SU-DHL-6 (cell line): ENCODE results near the gene KAZN.

ENCODE experiments used
- H2AFZ ChIP-seq: fragments of 200-600 bp; sonication (generic); 2 replicates; pipeline ENCODE4 v1.6.1; 2014; ENCODE audit warnings: low read depth, mild to moderate bottlenecking, moderate library complexity, mixed read lengths, antibody characterized with exemption, low read length; ENCODE audit not compliant: severe bottlenecking
- H3F3A ChIP-seq: fragments of 200-600 bp; shearing (Covaris generic); 2 replicates; pipeline ENCODE4 v1.6.0; 2016; ENCODE audit warnings: antibody characterized with exemption, mild to moderate bottlenecking; ENCODE audit not compliant: insufficient read depth
- H3K27ac ChIP-seq: fragments of 200-600 bp; sonication (generic); 2 replicates; pipeline ENCODE4 v1.5.1; 2016; ENCODE audit warnings: low read depth, mild to moderate bottlenecking, low read length, moderate library complexity, mixed read lengths
- H3K27me3 ChIP-seq: fragments of 200-600 bp; sonication (generic), shearing (Covaris generic); 2 replicates; pipeline ENCODE4 v1.6.0; 2014; ENCODE audit warnings: mild to moderate bottlenecking, low read length
- H3K36me3 ChIP-seq: fragments of 200-600 bp; sonication (generic); 2 replicates; pipeline ENCODE4 v1.6.1; 2014; ENCODE audit warnings: mild to moderate bottlenecking, low read length, mixed read lengths
- H3K4me2 ChIP-seq: fragments of 300-600, 200-600 bp; shearing (Covaris generic), sonication (generic); 2 replicates; pipeline ENCODE4 v1.6.0; 2014; ENCODE audit warnings: low read length, low read depth, mild to moderate bottlenecking; ENCODE audit not compliant: poor library complexity, severe bottlenecking
- H3K4me3 ChIP-seq: fragments of 200-600 bp; sonication (generic); 2 replicates; pipeline ENCODE4 v1.5.1; 2014; ENCODE audit warnings: antibody characterized with exemption, low read length, mild to moderate bottlenecking, mixed read lengths; ENCODE audit not compliant: insufficient read depth, poor library complexity, severe bottlenecking
- H3K79me2 ChIP-seq: fragments of 200-600 bp; sonication (generic); 2 replicates; pipeline ENCODE4 v1.6.1; 2014; ENCODE audit warnings: mild to moderate bottlenecking, low read length, moderate library complexity; ENCODE audit not compliant: insufficient read depth
- H3K9ac ChIP-seq: fragments of 200-600 bp; sonication (generic); 2 replicates; pipeline ENCODE4 v1.7.0; 2014; ENCODE audit warnings: mild to moderate bottlenecking, low read length
- H3K9me2 ChIP-seq: fragments of 200-600 bp; sonication (generic); replicated peaks from 2 replicates; pipeline ENCODE4 v1.6.1; 2014; ENCODE audit warnings: low read length; ENCODE audit not compliant: insufficient read depth
- H3K9me3 ChIP-seq: fragments of 200-600 bp; sonication (generic); 2 replicates; pipeline ENCODE4 v1.6.1; 2014; ENCODE audit warnings: low read length, mixed read lengths; ENCODE audit not compliant: insufficient read depth
- H4K20me1 ChIP-seq: fragments of 200-600 bp; sonication (generic); 2 replicates; pipeline ENCODE4 v1.6.1; 2014; ENCODE audit warnings: low read depth, mild to moderate bottlenecking, antibody characterized with exemption, low read length, moderate library complexity, mixed read lengths
- CTCF ChIP-seq: fragments of 200-600 bp; sonication (generic); IDR thresholded peaks from one replicate; pipeline ENCODE4 v1.5.1; 2017; ENCODE audit warnings: antibody characterized with exemption, mild to moderate bottlenecking, low read length, moderate library complexity; ENCODE audit not compliant: insufficient read depth, poor library complexity, severe bottlenecking
- EZH2phosphoT487 ChIP-seq: fragments of 200-600 bp; sonication (generic), shearing (Covaris generic); conservative IDR thresholded peaks from 2 replicates; pipeline ENCODE4 v1.6.1; 2018; ENCODE audit warnings: mild to moderate bottlenecking, antibody characterized with exemption, low read length, moderate library complexity, mixed read lengths

The KAZN gene

GRCh38 chr1:14806772-14807171 is 208.3 kb downstream of the KAZN start:
- H3K4me2 ChIP-seq = no peak overlapping the region
- no peaks in the 10 kb centered on the region for H3K79me2 ChIP-seq
- TF ChIP-seq EZH2phosphoT487 = no peak
- no peak for TF ChIP-seq CTCF
- no peaks in the 10 kb centered on the region for H3F3A ChIP-seq
- H3K9me3 ChIP-seq = peaks cover 11% of the 10 kb centered on the region; the same call in 1 of the 2 replicates
- no peaks in the 10 kb centered on the region for H3K9me2 ChIP-seq
- H3K27me3 ChIP-seq = no peaks in the 10 kb centered on the region
- no peaks in the 10 kb centered on the region for H4K20me1 ChIP-seq
- no peak overlapping the region for H2AFZ ChIP-seq
- no peak overlapping the region for H3K27ac ChIP-seq
- no peaks in the 10 kb centered on the region for H3K36me3 ChIP-seq
- no peak overlapping the region for H3K4me3 ChIP-seq
- H3K9ac ChIP-seq = no peak overlapping the region

- Histone ChIP-seq H3F3A (no peaks in the 10 kb centered on the region), H3K9me2 (no peaks in the 10 kb centered on the region), H3K9me3 (peaks cover 11% of the 10 kb centered on the region; the same call in 1 of the 2 replicates), H3K27ac (no peak overlapping the region), H3K9ac (no peak overlapping the region), H3K79me2 (no peaks in the 10 kb centered on the region), H3K36me3 (no peaks in the 10 kb centered on the region), H4K20me1 (no peaks in the 10 kb centered on the region), H2AFZ (no peak overlapping the region), H3K4me3 (no peak overlapping the region), H3K4me2 (no peak overlapping the region), H3K27me3 (no peaks in the 10 kb centered on the region)
- TF ChIP-seq EZH2phosphoT487 = no peak
- no peak for TF ChIP-seq CTCF
These were observed 210.3 kb downstream of the KAZN start for GRCh38 chr1:14808768-14809167.

GRCh38 chr1:14809191-14809981 is 210.9 kb downstream of the KAZN start:
- no peaks in the 10 kb centered on the region for H4K20me1 ChIP-seq
- H3F3A ChIP-seq = no peaks in the 10 kb centered on the region
- no peak for TF ChIP-seq EZH2phosphoT487
- H2AFZ ChIP-seq = no peak overlapping the region
- H3K27ac ChIP-seq = no peak overlapping the region
- no peaks in the 10 kb centered on the region for H3K9me2 ChIP-seq
- H3K36me3 ChIP-seq = no peaks in the 10 kb centered on the region
- H3K4me2 ChIP-seq = no peak overlapping the region
- H3K4me3 ChIP-seq = no peak overlapping the region
- no peaks in the 10 kb centered on the region for H3K79me2 ChIP-seq
- no peak overlapping the region for H3K9ac ChIP-seq
- no peaks in the 10 kb centered on the region for H3K27me3 ChIP-seq
- H3K9me3 ChIP-seq = peaks cover 11% of the 10 kb centered on the region; the same call in 1 of the 2 replicates

- Histone ChIP-seq H4K20me1 (no peaks in the 10 kb centered on the region), H3K27ac (no peak overlapping the region), H3F3A (no peaks in the 10 kb centered on the region), H2AFZ (no peak overlapping the region), H3K36me3 (no peaks in the 10 kb centered on the region), H3K9me2 (no peaks in the 10 kb centered on the region), H3K4me2 (no peak overlapping the region), H3K79me2 (no peaks in the 10 kb centered on the region), H3K4me3 (no peak overlapping the region), H3K27me3 (no peaks in the 10 kb centered on the region), H3K9me3 (peaks cover 11% of the 10 kb centered on the region; the same call in 1 of the 2 replicates), H3K9ac (no peak overlapping the region)
- TF ChIP-seq EZH2phosphoT487 (no peak), CTCF (no peak)
These were observed 212.3 kb downstream of the KAZN start for GRCh38 chr1:14810595-14811361.
